ENCODE measurements around the gene UBL5. TPM values are rescaled to one million over a fixed set of nuclear protein-coding genes. Genes with fewer than 3 reads are reported as not detected.
"Not testable (repeated sequence)": the region's sequence is repeated elsewhere in the genome, so short reads cannot be mapped to it uniquely, and the experiment has no call there.

The UBL5 gene
- total RNA-seq, 1 donor from 2014 or later: 269 TPM

DNA sequence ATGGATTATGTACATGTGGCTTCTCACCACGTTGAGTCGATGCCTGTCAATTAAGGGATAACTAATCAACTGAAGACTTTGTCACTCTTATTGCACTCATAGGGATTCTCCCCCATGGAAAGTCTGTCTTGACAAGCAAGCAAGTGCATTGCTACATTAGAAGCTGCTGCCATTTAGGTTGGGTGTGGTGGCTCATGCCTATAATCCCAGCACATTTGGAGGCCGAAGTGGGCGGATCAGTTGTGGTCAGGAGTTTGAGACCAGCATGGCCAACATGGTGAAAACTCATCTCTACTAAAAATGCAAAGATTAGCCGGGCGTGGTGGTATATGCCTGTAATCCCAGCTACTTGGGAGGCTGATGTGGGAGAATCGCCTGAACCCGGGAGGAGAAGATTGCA lies 40.9 kb upstream of the UBL5 start:
- peaks cover 36% of the 10 kb centered on the region for H3K4me1 ChIP-seq
- H3K27me3 ChIP-seq: no peaks in the 10 kb centered on the region
- H3K9me3 ChIP-seq: no peaks in the 10 kb centered on the region
- intact Hi-C loops (cut with DNase I): no loop called here
- TF ChIP-seq CTCF (IDR thresholded peaks at IDR 0.05) (no peak), POLR2AphosphoS5 (IDR thresholded peaks at IDR 0.05; ENCODE audit: insufficient read depth in 1 of 2, low read depth in 1 of 2) (no peak), POLR2A (IDR thresholded peaks at IDR 0.05) (no peak)
- no peaks in the 10 kb centered on the region for H3K36me3 ChIP-seq
- H3K4me3 ChIP-seq: no peak overlapping the region
- DNase-seq (ENCODE audit: extremely low spot score in 2 of 2): no peak
- peak overlapping the region; percentile 98 for H3K27ac ChIP-seq

GRCh38 chr19:9788604-9789003 lies 39.1 kb upstream of the UBL5 start:
- H3K4me1 ChIP-seq: peaks cover 31% of the 10 kb centered on the region

GRCh38 chr19:9789066-9789465 lies 38.7 kb upstream of the UBL5 start:
- Histone ChIP-seq H3K4me3 (no peak overlapping the region), H3K27ac (no peak overlapping the region), H3K9me3 (no peaks in the 10 kb centered on the region), H3K36me3 (no peaks in the 10 kb centered on the region), H3K4me1 (peaks cover 26% of the 10 kb centered on the region), H3K27me3 (no peaks in the 10 kb centered on the region)
- intact Hi-C loops (cut with DNase I): no loop called here
- no peak for DNase-seq (ENCODE audit: extremely low spot score in 2 of 2)
- TF ChIP-seq POLR2A (IDR thresholded peaks at IDR 0.05): no peak
- TF ChIP-seq POLR2AphosphoS5 (IDR thresholded peaks at IDR 0.05; ENCODE audit: insufficient read depth in 1 of 2, low read depth in 1 of 2): no peak
- TF ChIP-seq CTCF (IDR thresholded peaks at IDR 0.05): no peak

More at GRCh38 chr19:9788604-9789003, 39.1 kb upstream of the UBL5 start:
- DNase-seq (ENCODE audit: extremely low spot score in 2 of 2); intact Hi-C loops (cut with DNase I); H3K27me3 ChIP-seq; H3K4me3 ChIP-seq; H3K27ac ChIP-seq; H3K36me3 ChIP-seq; H3K9me3 ChIP-seq: not testable (repeated sequence)

GRCh38 chr19:9789579-9789978 lies 38.1 kb upstream of the UBL5 start:
- H3K4me1 ChIP-seq: peaks cover 21% of the 10 kb centered on the region
- H3K36me3 ChIP-seq; DNase-seq (ENCODE audit: extremely low spot score in 2 of 2); H3K27ac ChIP-seq; H3K4me3 ChIP-seq; H3K27me3 ChIP-seq; intact Hi-C loops (cut with DNase I); H3K9me3 ChIP-seq: not testable (repeated sequence)

- intact Hi-C loops (cut with DNase I): loop anchor here (5.0 kb wide), 1 partner anchor 959 kb away; the partner anchor contains the start of genes MBD3L1 and ZNF558
- peak overlapping the region; percentile 93 for H3K27ac ChIP-seq
Observed at GRCh38 chr19:9791073-9791367, 36.7 kb upstream of the UBL5 start.

GRCh38 chr19:9791552-9792205 lies 36.0 kb upstream of the UBL5 start:
- peak in 1 of 2 donors; percentile 98 for DNase-seq (ENCODE audit: extremely low spot score in 2 of 2)
- intact Hi-C loops (cut with DNase I): loop anchor here (1.0 to 5.0 kb wide), 2 partner anchors 207 to 959 kb away; partner anchors contain the start of genes MBD3L1, ZNF121 and ZNF558

More at GRCh38 chr19:9791073-9791367, 36.7 kb upstream of the UBL5 start:
- Histone ChIP-seq H3K4me1 (peaks cover 15% of the 10 kb centered on the region), H3K4me3 (peak overlapping the region in 1 of 2 donors; percentile 68)
- DNase-seq (ENCODE audit: extremely low spot score in 2 of 2); H3K36me3 ChIP-seq; H3K9me3 ChIP-seq; H3K27me3 ChIP-seq: not testable (repeated sequence)

More at GRCh38 chr19:9791552-9792205, 36.0 kb upstream of the UBL5 start:
- Histone ChIP-seq H3K9me3 (no peaks in the 10 kb centered on the region), H3K27me3 (no peaks in the 10 kb centered on the region), H3K27ac (peak overlapping the region; percentile 93), H3K36me3 (no peaks in the 10 kb centered on the region), H3K4me3 (peak overlapping the region; percentile 68), H3K4me1 (peaks cover 15% of the 10 kb centered on the region)
- peak in 1 of 2 donors; percentile 42 for TF ChIP-seq POLR2AphosphoS5 (IDR thresholded peaks at IDR 0.05; ENCODE audit: insufficient read depth in 1 of 2, low read depth in 1 of 2)
- TF ChIP-seq CTCF (IDR thresholded peaks at IDR 0.05): no peak
- no peak for TF ChIP-seq POLR2A (IDR thresholded peaks at IDR 0.05)
